GM19324 (cell line): ENCODE results near the gene VAPB.

Experiments
- ATAC-seq: cut with Tn5 transposase; IDR thresholded peaks from one replicate; pipeline ENCODE4 v1.9.1; 2021; ENCODE audit warnings: mild to moderate bottlenecking, moderate library complexity; ENCODE audit not compliant: unreplicated experiment, low FRiP score

Gene VAPB

GRCh38 chr20:58432186-58432954, 43.3 kb downstream of the VAPB start:
- ATAC-seq, result no peak

DNA sequence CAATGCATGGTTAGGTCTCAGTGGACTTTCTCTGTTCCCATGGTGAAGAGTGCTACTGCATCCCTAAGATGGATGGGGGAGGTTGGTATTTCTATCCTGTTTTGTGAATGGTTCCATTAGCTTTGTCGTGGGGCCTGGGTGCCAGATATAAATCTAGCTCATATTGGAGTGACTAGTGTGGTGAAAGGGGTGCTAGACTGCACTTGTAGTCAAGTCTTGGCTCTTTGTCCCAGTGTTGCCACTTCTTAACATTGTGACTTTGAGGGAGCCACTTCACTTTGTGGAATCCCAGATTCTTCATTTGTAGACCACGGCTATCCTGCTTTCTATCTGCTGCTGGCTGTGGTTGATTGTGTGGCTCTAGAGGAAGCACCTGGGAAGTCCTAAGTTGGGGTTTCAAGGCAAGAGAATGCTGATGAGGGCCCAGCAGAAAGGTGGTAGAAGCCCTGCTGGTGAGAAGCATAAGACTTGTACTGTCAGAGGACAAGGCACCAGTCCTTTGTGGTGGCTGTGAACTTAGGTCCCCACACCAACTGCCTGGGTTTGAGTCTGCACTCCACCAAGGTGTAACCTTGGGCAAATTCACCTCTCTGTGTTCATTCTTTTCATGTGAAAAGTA, 44.1 kb downstream of the VAPB start:
- ATAC-seq, result no peak

DNA sequence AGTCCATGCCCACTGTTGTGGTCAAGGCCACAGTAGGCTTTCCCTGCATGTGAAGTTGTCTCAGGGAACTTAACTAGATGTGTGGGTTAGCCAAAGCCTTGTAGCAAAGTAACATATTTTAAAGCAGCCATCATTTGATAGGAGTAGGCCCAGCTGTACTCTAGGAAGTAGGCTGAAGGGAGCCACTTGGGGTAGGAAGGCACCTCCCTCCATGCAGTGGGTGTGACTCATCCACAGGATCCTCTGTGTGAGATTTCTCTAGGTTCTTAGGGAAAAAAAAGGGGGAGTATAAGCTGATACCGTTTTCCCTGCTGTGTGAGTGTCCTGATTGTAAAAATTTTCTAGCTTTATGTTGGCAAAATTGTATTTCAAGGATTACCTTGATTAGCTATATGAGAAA, 44.7 kb downstream of the VAPB start:
- no peak for ATAC-seq

DNA sequence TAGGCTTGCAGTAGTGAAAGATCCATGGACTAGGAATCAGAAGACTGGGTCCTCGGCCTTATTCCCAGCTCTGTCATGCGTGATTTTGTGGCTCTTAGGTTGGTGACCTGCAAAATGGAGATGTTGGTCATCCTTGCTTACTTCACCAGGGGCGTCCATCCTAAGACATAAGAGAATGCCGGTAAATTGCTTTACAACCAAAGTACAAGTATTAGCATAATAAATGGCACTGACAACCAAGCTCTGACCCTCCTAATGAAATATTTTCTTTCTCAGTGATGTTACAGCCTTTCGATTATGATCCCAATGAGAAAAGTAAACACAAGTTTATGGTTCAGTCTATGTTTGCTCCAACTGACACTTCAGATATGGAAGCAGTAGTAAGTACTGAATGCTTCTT, 45.3 kb downstream of the VAPB start:
- ATAC-seq, result no peak

GRCh38 chr20:58435237-58435636, 46.2 kb downstream of the VAPB start:
- ATAC-seq, result no peak

DNA sequence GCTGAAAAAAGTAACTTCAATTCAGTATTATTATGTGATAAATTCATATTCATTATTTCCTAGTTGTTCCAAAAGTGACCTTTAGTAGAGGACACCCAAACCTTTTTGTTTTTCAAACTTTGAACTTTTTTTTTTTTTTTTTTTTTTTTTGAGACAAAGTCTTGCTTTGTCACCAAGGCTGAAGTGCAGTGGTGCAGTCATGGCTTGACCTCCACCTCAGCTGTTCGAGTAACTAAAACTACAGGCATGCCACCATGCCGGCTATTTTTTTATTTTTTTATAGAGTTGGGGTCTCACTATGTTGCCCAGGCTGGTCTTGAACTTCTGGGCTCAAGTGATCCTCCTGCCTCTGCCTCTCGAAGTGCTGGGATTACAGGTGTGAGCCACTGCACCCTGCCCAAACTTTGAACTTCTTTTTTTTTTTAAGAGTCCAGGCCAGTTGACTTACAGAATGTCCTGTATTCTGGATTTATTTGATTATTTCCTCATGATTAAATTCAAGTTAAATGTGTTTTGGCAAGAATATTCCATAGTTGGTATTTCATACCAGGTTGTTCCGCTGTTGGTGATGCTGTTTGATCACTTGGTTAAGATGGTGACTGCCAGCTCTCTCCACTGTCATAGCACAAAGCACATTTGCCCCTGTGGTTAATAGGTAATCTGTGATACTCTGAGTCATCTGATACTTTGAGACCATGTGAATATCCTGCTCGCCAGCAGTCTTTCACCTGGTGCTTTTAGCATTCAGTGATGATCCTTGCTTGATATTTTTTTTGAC, 48.0 kb downstream of the VAPB start:
- no peak for ATAC-seq

DNA sequence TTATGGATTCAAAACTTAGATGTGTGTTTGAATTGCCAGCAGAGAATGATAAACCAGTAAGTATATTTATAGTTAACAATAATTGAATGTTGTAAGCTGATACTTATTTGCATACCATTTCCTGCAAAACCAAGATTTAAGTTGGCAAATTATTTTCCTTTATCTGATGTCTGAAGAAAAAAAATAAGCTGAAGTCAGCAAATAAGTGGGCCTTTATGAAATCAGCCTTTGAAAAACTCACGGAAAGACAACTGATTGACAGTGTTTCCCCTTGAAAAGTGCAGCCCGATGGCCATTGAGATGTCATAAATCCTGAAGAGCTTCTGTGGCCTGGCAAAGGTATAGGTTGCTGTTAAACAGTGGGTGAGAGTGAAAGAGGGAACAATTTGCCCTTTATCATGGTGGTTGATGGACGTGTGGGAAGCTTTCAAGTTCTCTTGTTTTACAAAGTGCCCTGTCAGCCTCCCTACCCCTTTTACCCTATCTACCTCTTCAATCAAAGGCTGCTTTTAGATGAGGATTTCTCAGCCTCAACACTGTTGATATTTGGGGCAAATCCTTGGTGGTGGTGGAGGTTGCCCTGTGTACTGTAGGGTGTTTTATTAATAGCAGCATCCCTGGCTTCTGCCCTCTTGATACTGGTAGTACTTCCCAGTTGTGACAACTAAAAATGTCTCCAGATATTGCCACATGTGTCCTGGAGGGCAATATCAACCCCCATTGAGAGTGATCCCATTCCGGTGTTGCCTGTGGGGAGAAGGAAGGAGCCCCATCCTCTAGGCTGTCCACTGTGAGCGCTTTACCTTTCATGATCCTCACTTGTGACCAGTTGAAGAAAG, 50.2 kb downstream of the VAPB start:
- no peak for ATAC-seq

GRCh38 chr20:58440021-58440767, 51.2 kb downstream of the VAPB start:
- ATAC-seq, result no peak

GRCh38 chr20:58441723-58442122, 52.7 kb downstream of the VAPB start:
- ATAC-seq, result no peak

DNA sequence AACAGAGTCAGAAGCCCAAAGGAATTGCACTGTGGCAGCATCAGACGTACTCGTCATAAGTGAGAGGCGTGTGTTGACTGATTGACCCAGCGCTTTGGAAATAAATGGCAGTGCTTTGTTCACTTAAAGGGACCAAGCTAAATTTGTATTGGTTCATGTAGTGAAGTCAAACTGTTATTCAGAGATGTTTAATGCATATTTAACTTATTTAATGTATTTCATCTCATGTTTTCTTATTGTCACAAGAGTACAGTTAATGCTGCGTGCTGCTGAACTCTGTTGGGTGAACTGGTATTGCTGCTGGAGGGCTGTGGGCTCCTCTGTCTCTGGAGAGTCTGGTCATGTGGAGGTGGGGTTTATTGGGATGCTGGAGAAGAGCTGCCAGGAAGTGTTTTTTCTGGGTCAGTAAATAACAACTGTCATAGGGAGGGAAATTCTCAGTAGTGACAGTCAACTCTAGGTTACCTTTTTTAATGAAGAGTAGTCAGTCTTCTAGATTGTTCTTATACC, 55.8 kb downstream of the VAPB start:
- ATAC-seq, result no peak

DNA sequence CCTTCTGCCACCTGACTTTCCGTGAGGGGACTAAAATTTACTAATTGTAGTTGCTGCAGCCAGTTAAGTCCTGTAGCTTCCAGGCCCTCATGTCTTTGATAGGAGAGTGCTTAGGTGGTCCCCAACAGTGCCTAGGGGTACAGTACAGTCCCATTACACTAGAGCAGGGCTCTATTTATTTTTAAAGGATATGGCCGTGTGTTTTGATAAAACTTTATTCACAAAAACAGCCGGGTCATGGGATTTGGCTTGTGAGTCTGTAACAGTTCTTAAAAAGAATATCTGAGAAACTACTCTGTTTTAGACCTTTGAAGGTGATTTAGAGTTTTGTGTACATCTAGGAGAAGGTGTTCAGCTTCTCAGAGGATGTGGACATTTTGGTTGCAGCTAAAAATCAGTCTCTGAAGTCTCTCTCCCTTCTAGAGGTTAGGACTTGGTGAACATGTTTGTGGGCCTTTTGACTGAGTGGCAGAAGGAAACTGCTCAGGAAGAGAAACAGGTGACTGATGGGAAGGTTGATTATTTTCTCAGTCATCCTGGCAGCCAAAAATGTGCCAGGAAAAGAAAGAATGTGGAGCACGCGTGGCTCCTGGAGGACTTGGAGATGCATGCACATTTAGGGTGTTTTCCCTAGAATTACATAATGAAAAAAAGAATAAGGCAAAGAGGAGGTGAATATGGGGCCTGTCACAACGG, 57.4 kb downstream of the VAPB start:
- ATAC-seq, result no peak

DNA sequence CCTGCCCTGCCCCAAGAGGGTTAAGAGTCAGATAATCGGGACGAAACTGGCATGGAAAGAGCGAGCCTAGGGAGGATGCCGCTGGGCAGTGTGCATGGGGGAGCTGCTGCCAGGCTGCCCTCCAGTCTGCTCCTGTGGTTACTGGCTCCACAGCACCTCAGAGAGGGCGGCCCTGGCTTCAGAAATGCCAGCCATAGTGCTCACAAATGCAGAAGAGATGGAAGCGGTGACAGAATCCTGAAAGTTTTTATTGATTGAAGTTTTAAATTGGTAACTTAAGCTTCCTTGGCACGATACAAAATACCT, 57.9 kb downstream of the VAPB start:
- ATAC-seq, result no peak

GRCh38 chr20:58447511-58448391, 58.7 kb downstream of the VAPB start:
- ATAC-seq, result no peak

GRCh38 chr20:58448958-58449357, 59.9 kb downstream of the VAPB start:
- ATAC-seq, result no peak

GRCh38 chr20:58449681-58450221, 60.7 kb downstream of the VAPB start:
- ATAC-seq, result no peak

GRCh38 chr20:58450254-58450653, 61.2 kb downstream of the VAPB start:
- no peak for ATAC-seq

GRCh38 chr20:58452667-58453255, 63.7 kb downstream of the VAPB start:
- ATAC-seq, result no peak

- no peak for ATAC-seq
Measured at GRCh38 chr20:58453391-58453790, 64.4 kb downstream of the VAPB start.
